Activated naive CD8-positive, alpha-beta T cell treated with anti-CD3 and anti-CD28 coated beads, Interleukin-2, amount 50 U/mL, for 24 hours (primary cell): ENCODE results near the gene GPAT2.
A peak's percentile ranks its signal among the peaks of the same experiment; 100 is the strongest.
"Not testable (repeated sequence)": the region's sequence is repeated elsewhere in the genome, so short reads cannot be mapped to it uniquely, and the experiment has no call there.

Experiments used
- ATAC-seq: fragments of 150-1000 bp; cut with Tn5 transposase; one replicate; pipeline ENCODE4 v1.10.0; 2021
- DNase-seq: peaks from one replicate; pipeline ENCODE4 v3.0.0; 2021
- H3K27ac Mint-ChIP-seq: one replicate; pipeline ENCODE4 v1.8.0; 2021; ENCODE audit warnings: mild to moderate bottlenecking, mixed read lengths
- H3K27me3 Mint-ChIP-seq: one replicate; pipeline ENCODE4 v1.8.0; 2021; ENCODE audit warnings: mixed read lengths
- H3K36me3 Mint-ChIP-seq: one replicate; pipeline ENCODE4 v1.8.0; 2021; ENCODE audit warnings: low read depth, mixed read lengths
- H3K4me1 Mint-ChIP-seq: one replicate; pipeline ENCODE4 v1.8.0; 2021; ENCODE audit warnings: mixed read lengths
- H3K4me3 Mint-ChIP-seq: one replicate; pipeline ENCODE4 v1.8.0; 2021; ENCODE audit warnings: mild to moderate bottlenecking, moderate library complexity, mixed read lengths
- H3K9me3 Mint-ChIP-seq: one replicate; pipeline ENCODE4 v1.8.0; 2021; ENCODE audit warnings: mixed read lengths

The GPAT2 gene

DNA sequence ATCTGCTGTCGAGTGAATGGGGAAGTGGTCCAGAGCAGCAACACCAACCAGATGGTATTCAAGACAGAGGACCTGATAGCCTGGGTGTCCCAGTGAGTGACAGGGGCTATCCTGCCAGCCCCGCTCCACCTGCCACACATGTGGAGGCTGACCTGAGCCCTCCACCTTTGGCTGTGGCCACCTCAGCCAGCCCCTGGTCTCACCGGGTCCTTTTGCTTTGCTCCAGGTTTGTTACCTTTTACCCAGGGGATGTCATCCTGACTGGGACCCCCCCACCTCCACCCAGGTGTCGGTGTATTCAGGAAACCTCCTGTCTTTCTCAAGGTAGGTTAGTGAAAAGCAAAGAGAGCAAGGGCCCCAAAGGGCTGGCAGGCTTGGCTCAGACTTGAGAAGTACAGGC, 13.6 kb downstream of the GPAT2 start:
- ATAC-seq, H3K4me1 Mint-ChIP-seq, H3K27ac Mint-ChIP-seq, H3K4me3 Mint-ChIP-seq, H3K27me3 Mint-ChIP-seq, DNase-seq, H3K9me3 Mint-ChIP-seq, H3K36me3 Mint-ChIP-seq: not testable (repeated sequence)

DNA sequence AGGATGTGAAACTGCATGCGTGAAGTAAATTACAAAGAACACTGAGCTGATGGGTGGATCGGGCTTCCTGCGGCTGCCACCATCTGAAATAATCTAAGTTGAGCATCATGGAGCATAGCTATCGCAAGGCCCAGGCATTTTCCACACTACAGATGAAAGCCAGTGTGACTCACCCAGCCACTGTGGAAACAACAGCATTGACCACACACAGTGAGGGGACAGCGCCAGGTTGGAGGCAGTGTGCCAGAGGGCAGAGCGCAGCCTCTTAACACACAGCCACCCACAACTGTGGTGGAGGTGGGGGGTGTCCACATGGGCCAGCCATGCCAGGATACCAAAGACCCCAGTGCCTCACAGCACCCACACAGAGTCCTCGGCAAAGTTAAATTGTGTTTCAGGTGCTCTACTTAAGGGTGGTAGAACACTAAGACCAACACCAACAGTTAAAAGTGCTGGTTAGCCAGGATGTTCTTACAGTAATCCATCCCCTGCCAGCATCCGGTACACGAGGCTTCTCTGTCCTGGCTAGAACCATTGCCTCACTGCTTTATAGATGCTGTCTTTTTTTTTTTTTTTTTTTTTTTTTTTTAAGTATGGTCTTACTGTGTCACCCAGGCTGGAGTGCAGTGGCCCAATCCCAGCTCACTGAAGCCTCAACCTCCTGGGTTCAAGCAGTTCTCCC, 14.7 kb downstream of the GPAT2 start:
- not testable (repeated sequence) for H3K4me1 Mint-ChIP-seq, H3K27ac Mint-ChIP-seq, H3K9me3 Mint-ChIP-seq, H3K27me3 Mint-ChIP-seq, DNase-seq, H3K4me3 Mint-ChIP-seq, H3K36me3 Mint-ChIP-seq
- ATAC-seq = peak; percentile 79

GRCh38 chr2:96016321-96016720, 18.4 kb downstream of the GPAT2 start:
- DNase-seq, H3K27ac Mint-ChIP-seq, H3K36me3 Mint-ChIP-seq, ATAC-seq, H3K27me3 Mint-ChIP-seq, H3K9me3 Mint-ChIP-seq, H3K4me3 Mint-ChIP-seq, H3K4me1 Mint-ChIP-seq: not testable (repeated sequence)

- not testable (repeated sequence) for ATAC-seq, H3K4me3 Mint-ChIP-seq, H3K27ac Mint-ChIP-seq, H3K9me3 Mint-ChIP-seq, H3K27me3 Mint-ChIP-seq, H3K36me3 Mint-ChIP-seq, DNase-seq
- peaks cover 12% of the 10 kb centered on the region for H3K4me1 Mint-ChIP-seq
These were observed 21.9 kb downstream of the GPAT2 start for GRCh38 chr2:96012792-96013264.

GRCh38 chr2:96012086-96012791, 22.5 kb downstream of the GPAT2 start:
- DNase-seq, H3K36me3 Mint-ChIP-seq, H3K9me3 Mint-ChIP-seq, H3K27me3 Mint-ChIP-seq, H3K4me3 Mint-ChIP-seq, H3K27ac Mint-ChIP-seq, ATAC-seq: not testable (repeated sequence)
- peaks cover 12% of the 10 kb centered on the region for H3K4me1 Mint-ChIP-seq

DNA sequence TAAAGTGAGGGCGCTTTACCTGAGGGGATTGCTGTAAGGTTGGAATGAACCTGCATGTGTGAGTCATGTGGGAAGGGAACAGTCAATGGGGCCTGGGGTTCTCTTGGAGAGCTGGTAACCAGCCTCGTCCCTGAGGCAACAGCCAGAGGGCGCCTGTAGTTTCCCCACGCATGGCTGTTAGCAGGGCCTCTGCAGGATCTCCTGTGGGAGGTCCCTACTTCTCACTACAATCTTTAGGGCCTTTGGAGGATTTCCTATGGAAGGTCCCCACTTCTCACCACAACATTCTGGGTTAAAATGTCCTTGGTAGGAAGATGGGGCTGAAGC, 23.6 kb downstream of the GPAT2 start:
- not testable (repeated sequence) for H3K27ac Mint-ChIP-seq
- peaks cover 12% of the 10 kb centered on the region for H3K4me1 Mint-ChIP-seq

GRCh38 chr2:96010320-96011128, 24.2 kb downstream of the GPAT2 start:
- H3K9me3 Mint-ChIP-seq = not testable (repeated sequence)
- peak; percentile 100 for ATAC-seq

More for the DNA sequence above, 23.6 kb downstream of the GPAT2 start:
- not testable (repeated sequence) for H3K9me3 Mint-ChIP-seq, H3K27me3 Mint-ChIP-seq, H3K36me3 Mint-ChIP-seq
- peak; percentile 45 for ATAC-seq
- peak; percentile 34 for DNase-seq
- peak overlapping the region; percentile 69 for H3K4me3 Mint-ChIP-seq

DNA sequence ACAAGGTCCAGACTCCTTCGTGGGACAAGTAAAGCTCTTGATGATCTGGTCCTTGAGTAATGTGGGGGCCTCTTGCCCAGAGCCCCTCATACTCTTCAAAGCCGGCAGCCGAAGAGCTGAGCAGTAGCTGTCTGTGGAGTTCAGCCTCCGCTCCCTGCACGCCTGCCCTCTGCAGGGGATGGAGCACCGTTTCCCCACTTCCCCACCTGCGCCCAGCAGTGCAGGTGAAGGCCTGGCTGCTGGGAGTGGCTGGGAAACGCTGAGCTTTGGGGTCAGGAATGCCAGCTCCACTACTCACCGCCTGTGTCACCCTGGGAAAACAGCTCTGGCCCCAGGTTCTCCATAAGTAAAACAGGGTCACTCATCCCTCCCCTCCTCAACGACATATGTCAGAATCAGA, 24.9 kb downstream of the GPAT2 start:
- not testable (repeated sequence) for ATAC-seq, H3K9me3 Mint-ChIP-seq, H3K36me3 Mint-ChIP-seq, DNase-seq, H3K27me3 Mint-ChIP-seq
- Mint-ChIP-seq H3K4me1 (peaks cover 12% of the 10 kb centered on the region), H3K27ac (peak overlapping the region; percentile 47), H3K4me3 (peak overlapping the region; percentile 74)

More at GRCh38 chr2:96010320-96011128, 24.2 kb downstream of the GPAT2 start:
- peak; percentile 98 for DNase-seq
- peak overlapping the region; percentile 74 for H3K4me3 Mint-ChIP-seq
- H3K27ac Mint-ChIP-seq = peak overlapping the region; percentile 47
- peaks cover 12% of the 10 kb centered on the region for H3K4me1 Mint-ChIP-seq
- H3K27me3 Mint-ChIP-seq, H3K36me3 Mint-ChIP-seq: not testable (repeated sequence)

GRCh38 chr2:96008051-96008450, 26.7 kb downstream of the GPAT2 start:
- Mint-ChIP-seq H3K4me1 (peaks cover 12% of the 10 kb centered on the region), H3K27me3 (peaks cover 12% of the 10 kb centered on the region)
- DNase-seq, H3K27ac Mint-ChIP-seq, H3K9me3 Mint-ChIP-seq, ATAC-seq, H3K4me3 Mint-ChIP-seq, H3K36me3 Mint-ChIP-seq: not testable (repeated sequence)

DNA sequence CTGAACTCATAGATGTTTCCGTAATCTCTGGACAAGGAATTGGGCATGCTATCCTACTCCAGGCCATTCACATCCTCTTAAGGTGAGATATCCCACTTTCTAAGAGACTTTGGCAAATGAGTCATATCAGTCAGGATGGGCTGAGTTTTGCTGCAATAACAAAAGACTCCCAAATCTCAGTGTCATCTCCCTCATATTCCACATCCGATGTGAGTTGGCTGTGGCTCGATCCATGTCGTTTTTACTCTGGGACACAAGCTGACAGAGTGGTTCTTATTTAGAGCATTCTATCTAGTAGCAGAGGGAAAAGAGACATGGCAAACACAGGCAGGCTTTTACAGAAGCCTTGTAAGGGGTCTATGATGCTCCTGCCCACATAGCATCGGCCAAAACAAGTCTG, 28.5 kb downstream of the GPAT2 start:
- H3K27me3 Mint-ChIP-seq = peaks cover 23% of the 10 kb centered on the region
- ATAC-seq, DNase-seq, H3K36me3 Mint-ChIP-seq, H3K9me3 Mint-ChIP-seq, H3K4me1 Mint-ChIP-seq, H3K4me3 Mint-ChIP-seq: not testable (repeated sequence)
- H3K27ac Mint-ChIP-seq = peak overlapping the region; percentile 9

DNA sequence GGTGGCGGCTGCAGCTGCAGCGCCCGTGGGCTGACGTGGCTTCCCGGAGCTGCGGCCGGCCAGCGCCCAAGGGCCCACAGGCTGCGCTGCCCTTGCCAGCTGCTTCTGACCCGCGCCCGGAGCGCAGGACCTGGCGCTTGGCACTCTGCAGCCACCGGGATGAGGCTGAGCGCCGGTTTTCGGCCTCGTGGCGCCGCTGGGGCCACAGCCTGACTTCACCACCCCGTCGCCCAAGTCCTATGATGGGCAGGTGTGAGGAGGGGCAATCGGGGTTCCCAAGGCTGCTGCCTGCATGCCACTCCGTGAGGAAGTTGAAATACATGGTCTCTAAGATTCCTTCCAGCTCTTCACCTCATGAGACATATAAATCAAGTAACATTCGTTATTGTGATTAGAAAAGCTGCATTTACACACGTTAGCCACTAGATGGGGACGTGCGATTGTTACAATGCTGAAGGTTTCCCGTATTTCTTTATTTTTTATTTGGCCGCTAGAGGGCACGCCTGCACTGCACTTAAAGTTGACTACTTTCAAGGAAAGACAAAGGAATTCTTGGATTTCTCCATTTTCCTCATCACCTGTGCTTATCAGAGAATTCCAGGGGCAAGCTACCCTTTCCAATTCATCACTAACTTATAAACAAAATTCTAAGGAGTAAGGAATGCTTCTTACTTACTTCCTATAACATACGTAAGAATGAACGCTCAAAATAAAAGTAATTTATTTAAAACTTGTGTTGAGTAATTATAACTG, 42.0 kb downstream of the GPAT2 start:
- not testable (repeated sequence) for H3K4me1 Mint-ChIP-seq, H3K36me3 Mint-ChIP-seq, H3K9me3 Mint-ChIP-seq
- ATAC-seq = peak; percentile 52
- Mint-ChIP-seq H3K27ac (peak overlapping the region; percentile 88), H3K4me3 (peak overlapping the region; percentile 80), H3K27me3 (peaks cover 14% of the 10 kb centered on the region)
- peak; percentile 41 for DNase-seq

GRCh38 chr2:95992102-95992501, 42.6 kb downstream of the GPAT2 start:
- H3K4me1 Mint-ChIP-seq, H3K27ac Mint-ChIP-seq, H3K9me3 Mint-ChIP-seq, H3K36me3 Mint-ChIP-seq: not testable (repeated sequence)
- Mint-ChIP-seq H3K4me3 (peak overlapping the region; percentile 75), H3K27me3 (peaks cover 12% of the 10 kb centered on the region)
- DNase-seq (peak; percentile 24), ATAC-seq (peak; percentile 47)

GRCh38 chr2:95991351-95992094, 43.2 kb downstream of the GPAT2 start, which contains the start of gene ANKRD36C:
Gene ANKRD36C, minus strand, starts transcription at chr2:95991824. Its CDS starts 116 bp downstream, at chr2:95991708.
- not testable (repeated sequence) for H3K9me3 Mint-ChIP-seq, H3K4me1 Mint-ChIP-seq, H3K36me3 Mint-ChIP-seq, H3K27me3 Mint-ChIP-seq
- ATAC-seq (peak; percentile 97), DNase-seq (peak; percentile 23)
- Mint-ChIP-seq H3K4me3 (peak within 1 kb of the TSS; percentile 98), H3K27ac (peak within 1 kb of the TSS; percentile 96)

DNA sequence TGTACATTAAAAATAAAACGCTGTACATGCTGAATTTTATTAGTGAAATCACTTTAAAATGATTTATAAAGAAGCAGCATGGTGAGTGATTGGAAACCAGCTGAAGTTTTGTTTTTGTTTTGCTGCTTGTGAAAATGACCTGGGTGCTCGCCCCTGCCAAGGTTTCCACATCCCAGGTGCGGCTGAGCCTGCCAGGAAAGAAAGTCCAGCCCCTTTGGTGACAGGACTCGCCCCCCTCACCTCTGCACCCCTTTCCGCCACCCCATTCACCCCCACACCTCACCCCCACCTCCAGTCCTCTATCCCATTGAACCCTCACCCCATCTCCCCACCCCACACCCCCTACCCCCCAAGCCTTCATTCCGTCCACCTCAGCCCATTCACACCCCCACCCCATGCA, 43.8 kb downstream of the GPAT2 start:
- not testable (repeated sequence) for H3K27ac Mint-ChIP-seq, ATAC-seq, H3K9me3 Mint-ChIP-seq, H3K4me1 Mint-ChIP-seq, H3K36me3 Mint-ChIP-seq, DNase-seq, H3K27me3 Mint-ChIP-seq
- H3K4me3 Mint-ChIP-seq = peak overlapping the region; percentile 45
